ENCODE measurements around the gene KAZN.

KAZN gene

DNA sequence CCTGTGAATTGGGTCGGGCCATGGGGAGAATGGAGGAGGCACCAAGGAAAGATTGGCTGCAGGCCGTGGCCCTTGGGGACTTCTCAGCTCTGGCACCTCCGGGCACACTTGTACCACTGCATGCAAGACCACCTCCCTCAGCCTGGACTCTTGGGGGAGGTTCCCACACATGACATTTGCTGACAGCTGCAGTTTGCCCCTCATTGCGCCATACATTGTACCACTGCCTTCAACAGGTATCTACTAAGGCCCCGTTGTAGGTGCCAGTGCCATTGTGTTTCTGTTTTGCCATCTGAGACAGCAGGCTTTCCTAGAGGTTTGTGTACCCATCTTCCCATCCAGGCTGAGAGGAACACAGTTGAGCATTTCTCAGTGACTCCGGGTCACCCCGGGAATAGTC is 395.7 kb downstream of the KAZN start:
- WGBS, result 97% methylated on average over 7 of the region's 7 CpGs
- Histone ChIP-seq H2BK120ac (ENCODE audit: low read depth, low read length) (no peak overlapping the region), H3K36me3 (ENCODE audit: control insufficient read depth in 1 of 2, insufficient read depth in 2 of 2, low read depth in 1 of 2, low read length in 2 of 2) (peaks cover 0 to 23% of the 10 kb centered on the region in 2 experiments), H2BK5ac (ENCODE audit: low read depth, low read length, poor library complexity, severe bottlenecking) (no peak overlapping the region), H3K4me2 (ENCODE audit: low read length, poor library complexity, severe bottlenecking) (no peak overlapping the region), H3K79me1 (replicated peaks; ENCODE audit: low read length, poor library complexity, severe bottlenecking) (peaks cover 22% of the 10 kb centered on the region), H3K27me3 (ENCODE audit: control insufficient read depth in 1 of 2, insufficient read depth in 1 of 2, low read length in 2 of 2) (no peaks in the 10 kb centered on the region), H3K9me3 (ENCODE audit: control insufficient read depth, low read length) (no peaks in the 10 kb centered on the region), H4K91ac (ENCODE audit: low read length) (no peak overlapping the region), H2AK5ac (ENCODE audit: low read length, severe bottlenecking) (no peak overlapping the region), H3K23ac (ENCODE audit: low read length in 2 of 2) (no peak overlapping the region), H3K9ac (ENCODE audit: low read length) (no peak overlapping the region), H2AFZ (ENCODE audit: low read depth, low read length) (no peak overlapping the region), H2BK15ac (ENCODE audit: low read depth, poor library complexity, severe bottlenecking) (no peak overlapping the region), H4K8ac (ENCODE audit: low read length) (no peak overlapping the region), H3K4ac (ENCODE audit: low read depth in 1 of 2, low read length in 2 of 2) (no peak overlapping the region), H3K27ac (ENCODE audit: low read length, poor library complexity, severe bottlenecking) (no peak overlapping the region), H2BK12ac (ENCODE audit: low read length in 2 of 2) (no peak overlapping the region), H3K14ac (ENCODE audit: low read length in 2 of 2) (no peak overlapping the region), H3K4me3 (ENCODE audit: insufficient read depth in 1 of 2, low read depth in 1 of 2, low read length in 2 of 2) (no peak overlapping the region), H3K18ac (ENCODE audit: low read depth in 1 of 2, low read length in 2 of 2) (no peak overlapping the region), H3K4me1 (ENCODE audit: control insufficient read depth, insufficient read depth, low read depth, low read length) (peaks cover 36% of the 10 kb centered on the region)
- no peak for DNase-seq

DNA sequence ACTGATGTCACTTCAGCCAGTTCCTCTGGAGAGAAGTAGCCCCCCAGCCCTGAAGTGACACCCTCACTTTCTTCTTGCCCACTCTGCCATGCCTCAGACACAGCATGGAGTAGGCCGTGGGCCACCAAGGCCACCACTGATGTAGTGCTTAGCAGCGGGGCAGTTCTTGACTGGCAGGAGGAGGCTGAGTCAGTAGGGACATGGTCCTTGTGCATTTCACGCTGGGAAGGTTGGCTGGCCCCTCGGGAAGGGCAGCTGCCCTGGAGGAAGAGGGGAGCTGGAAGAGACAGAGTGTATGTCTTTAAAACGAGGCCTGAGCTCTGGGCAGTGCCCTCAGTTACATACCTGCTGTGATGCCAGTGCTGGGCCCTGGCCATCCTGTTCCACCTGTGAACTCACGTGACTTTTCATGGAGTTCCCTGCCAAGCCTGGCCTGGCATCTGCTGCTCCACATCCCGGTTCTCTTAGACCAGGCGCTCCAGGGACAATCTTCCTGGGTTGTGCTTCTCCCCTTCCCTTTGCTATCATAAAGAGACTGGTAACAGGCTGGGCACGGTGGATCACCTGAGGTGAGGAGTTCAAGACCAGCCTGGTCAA is 396.5 kb downstream of the KAZN start:
- H2AFZ ChIP-seq (ENCODE audit: low read depth, low read length), result no peak overlapping the region
- peak overlapping the region; percentile 33 for H4K8ac ChIP-seq (ENCODE audit: low read length)
- peak overlapping the region in 1 of 2 experiments; percentile 40 for H3K4ac ChIP-seq (ENCODE audit: low read depth in 1 of 2, low read length in 2 of 2)
- H2BK12ac ChIP-seq (ENCODE audit: low read length in 2 of 2), result peak overlapping the region in 1 of 2 experiments; percentile 92
- H3K4me3 ChIP-seq (ENCODE audit: insufficient read depth in 1 of 2, low read depth in 1 of 2, low read length in 2 of 2), result no peak overlapping the region
- H3K14ac ChIP-seq (ENCODE audit: low read length in 2 of 2), result peak overlapping the region in 1 of 2 experiments; percentile 80
- H3K36me3 ChIP-seq (ENCODE audit: control insufficient read depth in 1 of 2, insufficient read depth in 2 of 2, low read depth in 1 of 2, low read length in 2 of 2), result peaks cover 0 to 17% of the 10 kb centered on the region in 2 experiments
- H3K27me3 ChIP-seq (ENCODE audit: control insufficient read depth in 1 of 2, insufficient read depth in 1 of 2, low read length in 2 of 2), result no peaks in the 10 kb centered on the region
- H3K23ac ChIP-seq (ENCODE audit: low read length in 2 of 2), result peak overlapping the region in 1 of 2 experiments; percentile 23
- no peak for DNase-seq
- H3K9me3 ChIP-seq (ENCODE audit: control insufficient read depth, low read length), result no peaks in the 10 kb centered on the region
- no peak overlapping the region for H2BK5ac ChIP-seq (ENCODE audit: low read depth, low read length, poor library complexity, severe bottlenecking)
- peak overlapping the region; percentile 10 to 48 for H3K18ac ChIP-seq (ENCODE audit: low read depth in 1 of 2, low read length in 2 of 2)
- H3K4me2 ChIP-seq (ENCODE audit: low read length, poor library complexity, severe bottlenecking), result no peak overlapping the region
- peaks cover 21% of the 10 kb centered on the region for H3K79me1 ChIP-seq (replicated peaks; ENCODE audit: low read length, poor library complexity, severe bottlenecking)
- 86% methylated on average over 9 of the region's 9 CpGs for WGBS
- no peak overlapping the region for H3K9ac ChIP-seq (ENCODE audit: low read length)
- H3K4me1 ChIP-seq (ENCODE audit: control insufficient read depth, insufficient read depth, low read depth, low read length), result peaks cover 40% of the 10 kb centered on the region
- peak overlapping the region; percentile 31 for H2AK5ac ChIP-seq (ENCODE audit: low read length, severe bottlenecking)
- no peak overlapping the region for H2BK120ac ChIP-seq (ENCODE audit: low read depth, low read length)
- H4K91ac ChIP-seq (ENCODE audit: low read length), result peak overlapping the region; percentile 36
- H3K27ac ChIP-seq (ENCODE audit: low read length, poor library complexity, severe bottlenecking), result no peak overlapping the region
- H2BK15ac ChIP-seq (ENCODE audit: low read depth, poor library complexity, severe bottlenecking), result no peak overlapping the region

DNA sequence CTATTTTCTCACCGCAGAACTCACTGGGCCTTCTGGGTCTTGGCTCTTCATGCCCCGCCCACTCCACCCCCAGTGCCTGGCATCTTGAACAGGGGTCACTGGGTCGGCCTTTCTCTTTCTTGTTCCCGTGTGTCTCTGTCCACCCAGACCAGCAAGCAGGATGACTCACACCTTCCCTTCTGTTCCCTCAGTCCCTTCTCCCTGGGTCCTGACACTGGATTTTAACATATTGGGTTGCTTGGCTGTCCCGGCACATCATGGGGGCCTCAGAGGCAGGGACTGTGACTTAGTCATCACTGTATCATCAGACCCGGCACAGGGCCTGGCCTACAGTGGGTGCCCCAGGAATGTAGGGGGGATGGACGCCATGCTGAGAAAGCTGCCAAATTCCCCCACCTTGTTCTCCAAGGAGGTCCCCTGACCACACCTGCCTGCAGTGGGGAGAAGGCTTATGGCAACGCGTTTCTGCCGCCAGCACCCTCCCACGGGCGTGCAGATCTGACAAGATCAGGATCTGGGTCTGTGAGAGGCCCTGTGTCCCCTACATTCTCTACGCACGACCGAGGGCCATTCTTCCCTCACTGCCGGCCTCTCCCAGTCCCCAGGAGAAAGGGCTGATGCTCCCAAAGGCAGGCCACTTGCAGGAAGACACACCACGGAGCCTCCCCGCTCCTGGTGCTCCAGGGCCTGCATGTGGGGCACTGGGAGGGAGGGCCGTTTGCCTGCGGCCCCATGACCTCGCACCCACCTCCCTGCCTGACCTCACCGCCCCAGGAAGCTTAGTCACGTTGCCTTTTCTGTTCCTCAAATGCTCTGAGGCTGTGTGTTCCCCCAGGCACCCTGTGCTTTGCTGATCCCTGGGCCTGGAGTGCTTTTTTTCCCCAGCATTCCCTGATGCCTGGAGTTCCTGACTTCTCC is 397.9 kb downstream of the KAZN start:
- peak overlapping the region; percentile 88 to 98 for H3K18ac ChIP-seq (ENCODE audit: low read depth in 1 of 2, low read length in 2 of 2)
- peak overlapping the region; percentile 4 for H3K4me2 ChIP-seq (ENCODE audit: low read length, poor library complexity, severe bottlenecking)
- H2BK5ac ChIP-seq (ENCODE audit: low read depth, low read length, poor library complexity, severe bottlenecking), result peak overlapping the region; percentile 71
- peak overlapping the region; percentile 93 for H3K27ac ChIP-seq (ENCODE audit: low read length, poor library complexity, severe bottlenecking)
- peaks cover 41% of the 10 kb centered on the region for H3K4me1 ChIP-seq (ENCODE audit: control insufficient read depth, insufficient read depth, low read depth, low read length)
- H2AFZ ChIP-seq (ENCODE audit: low read depth, low read length), result peak overlapping the region; percentile 10
- no peaks in the 10 kb centered on the region for H3K27me3 ChIP-seq (ENCODE audit: control insufficient read depth in 1 of 2, insufficient read depth in 1 of 2, low read length in 2 of 2)
- peak overlapping the region; percentile 52 for H3K9ac ChIP-seq (ENCODE audit: low read length)
- no peak overlapping the region for H3K23ac ChIP-seq (ENCODE audit: low read length in 2 of 2)
- H3K14ac ChIP-seq (ENCODE audit: low read length in 2 of 2), result peak overlapping the region in 1 of 2 experiments; percentile 94
- peak overlapping the region; percentile 87 for H2BK15ac ChIP-seq (ENCODE audit: low read depth, poor library complexity, severe bottlenecking)
- 16% methylated on average over 23 of the region's 23 CpGs for WGBS
- H3K9me3 ChIP-seq (ENCODE audit: control insufficient read depth, low read length), result no peaks in the 10 kb centered on the region
- H3K4me3 ChIP-seq (ENCODE audit: insufficient read depth in 1 of 2, low read depth in 1 of 2, low read length in 2 of 2), result peak overlapping the region in 1 of 2 experiments; percentile 27
- H2AK5ac ChIP-seq (ENCODE audit: low read length, severe bottlenecking), result peak overlapping the region; percentile 82
- peak overlapping the region; percentile 85 for H4K8ac ChIP-seq (ENCODE audit: low read length)
- DNase-seq, result peak; percentile 96
- H3K36me3 ChIP-seq (ENCODE audit: control insufficient read depth in 1 of 2, insufficient read depth in 2 of 2, low read depth in 1 of 2, low read length in 2 of 2), result peaks cover 0 to 16% of the 10 kb centered on the region in 2 experiments
- peaks cover 30% of the 10 kb centered on the region for H3K79me1 ChIP-seq (replicated peaks; ENCODE audit: low read length, poor library complexity, severe bottlenecking)
- H4K91ac ChIP-seq (ENCODE audit: low read length), result peak overlapping the region; percentile 94
- peak overlapping the region; percentile 87 for H2BK120ac ChIP-seq (ENCODE audit: low read depth, low read length)
- peak overlapping the region; percentile 77 to 87 for H3K4ac ChIP-seq (ENCODE audit: low read depth in 1 of 2, low read length in 2 of 2)
- peak overlapping the region; percentile 71 to 91 for H2BK12ac ChIP-seq (ENCODE audit: low read length in 2 of 2)
